WTC11 (cell line): ENCODE data around the gene NDST4. TPM values are rescaled to one million over a fixed set of nuclear protein-coding genes. Genes with fewer than 3 reads are reported as not detected.

Experiments used
- ATAC-seq: fragments of 200-7000 bp; cut with Tn5 transposase; 2 replicates; pipeline ENCODE4 v1.10.0; 2021; ENCODE audit warnings: mild to moderate bottlenecking, moderate library complexity
- CTCF ChIA-PET: fragments of 300-600 bp; sonication (Branson Sonifier 250); formaldehyde crosslinking; loops from one replicate; lab custom pipeline; 2021; ENCODE audit warnings: antibody characterized with exemption; lab: Charles Lee
- POLR2A ChIA-PET: fragments of 350-600 bp; sonication (Branson Sonifier 250); formaldehyde crosslinking; loops from one replicate; lab custom pipeline; 2021; ENCODE audit warnings: antibody characterized with exemption; lab: Charles Lee
- DNase-seq: peaks from one replicate; pipeline ENCODE4 v3.0.0; 2021; ENCODE audit warnings: low spot score
- H3K27ac Mint-ChIP-seq: 2 replicates; pipeline ENCODE4 v1.8.0; 2021; ENCODE audit warnings: mixed read lengths
- H3K27me3 Mint-ChIP-seq: 2 replicates; pipeline ENCODE4 v1.8.0; 2021; ENCODE audit warnings: low read depth, mild to moderate bottlenecking, moderate library complexity, mixed read lengths
- H3K36me3 Mint-ChIP-seq: 2 replicates; pipeline ENCODE4 v1.8.0; 2021; ENCODE audit warnings: mixed read lengths
- H3K4me1 Mint-ChIP-seq: 2 replicates; pipeline ENCODE4 v1.8.0; 2022; ENCODE audit warnings: mixed read lengths
- H3K4me3 Mint-ChIP-seq: 2 replicates; pipeline ENCODE4 v1.8.0; 2021; ENCODE audit warnings: mild to moderate bottlenecking, moderate library complexity, mixed read lengths
- H3K9me3 Mint-ChIP-seq: 2 replicates; pipeline ENCODE4 v1.8.0; 2021; ENCODE audit warnings: mixed read lengths
- CBFB ChIP-seq: sonication (generic); formaldehyde crosslinking; IDR thresholded peaks from 2 replicates; pipeline ENCODE4 v1.8.1; 2022; ENCODE audit warnings: mild to moderate bottlenecking, low read depth, missing genetic modification reagents
- FOXJ3 ChIP-seq: sonication (generic); formaldehyde crosslinking; IDR thresholded peaks from 2 replicates; pipeline ENCODE4 v1.9.0; 2021; ENCODE audit warnings: missing genetic modification reagents, mild to moderate bottlenecking, borderline replicate concordance
- FOXP1 ChIP-seq: sonication (generic); formaldehyde crosslinking; IDR thresholded peaks from 2 replicates; pipeline ENCODE4 v1.8.0; 2022; ENCODE audit warnings: missing genetic modification reagents, mild to moderate bottlenecking, moderate library complexity, borderline replicate concordance
- IRF2 ChIP-seq: sonication (generic); formaldehyde crosslinking; IDR thresholded peaks from 2 replicates; pipeline ENCODE4 v1.8.0; 2022; ENCODE audit warnings: low read depth, missing genetic modification reagents, borderline replicate concordance
- JAZF1 ChIP-seq: fragments of 250-450 bp; sonication (Bioruptor Pico); IDR thresholded peaks from 2 replicates; pipeline ENCODE4 v1.9.0; 2021; ENCODE audit warnings: moderate library complexity, mild to moderate bottlenecking, inconsistent platforms
- NFATC4 ChIP-seq: fragments of 250-450 bp; sonication (Bioruptor Pico); IDR thresholded peaks from 2 replicates; pipeline ENCODE4 v1.9.0; 2021; ENCODE audit warnings: mild to moderate bottlenecking
- SP1 ChIP-seq: sonication (generic); formaldehyde crosslinking; conservative IDR thresholded peaks from 2 replicates; pipeline ENCODE4 v1.8.1; 2022; ENCODE audit warnings: missing genetic modification reagents
- TCF7 ChIP-seq: sonication (generic); formaldehyde crosslinking; IDR thresholded peaks from 2 replicates; pipeline ENCODE4 v1.8.0; 2022; ENCODE audit warnings: mild to moderate bottlenecking, low read depth, missing genetic modification reagents, moderate library complexity
- total RNA-seq: library from RNA; stranded (reverse); gene quantifications from 3 replicates; pipeline ENCODE4 v1.2.3, GENCODE V29; 2021
- TF ChIP-seq, protein P1 (sequence below): sonication (generic); formaldehyde crosslinking; IDR thresholded peaks from 2 replicates; pipeline ENCODE4 v1.8.1; 2023; ENCODE audit warnings: mild to moderate bottlenecking, missing genetic modification reagents, borderline replicate concordance
- TF ChIP-seq, protein P2 (sequence below): sonication (generic); formaldehyde crosslinking; IDR thresholded peaks from 2 replicates; pipeline ENCODE4 v1.8.0; 2023; ENCODE audit warnings: missing genetic modification reagents
- TF ChIP-seq, protein P3 (sequence below): fragments of 250-450 bp; sonication (Bioruptor Pico); IDR thresholded peaks from 2 replicates; pipeline ENCODE4 v1.9.0; 2021; ENCODE audit warnings: mild to moderate bottlenecking, borderline replicate concordance
- TF ChIP-seq, protein P4 (sequence below): sonication (generic); formaldehyde crosslinking; IDR thresholded peaks from 2 replicates; pipeline ENCODE4 v1.8.1; 2022; ENCODE audit warnings: low read depth, mild to moderate bottlenecking, moderate library complexity, missing genetic modification reagents, borderline replicate concordance
- TF ChIP-seq, protein P5 (sequence below): sonication (generic); formaldehyde crosslinking; IDR thresholded peaks from 2 replicates; pipeline ENCODE4 v1.8.1; 2022; ENCODE audit warnings: mild to moderate bottlenecking, missing genetic modification reagents, moderate library complexity, borderline replicate concordance
- TF ChIP-seq, protein P6 (sequence below): fragments of 250-450 bp; sonication (Bioruptor Pico); conservative IDR thresholded peaks from 2 replicates; pipeline ENCODE4 v1.9.0; 2021; ENCODE audit warnings: mild to moderate bottlenecking
- TF ChIP-seq, protein P7 (sequence below): sonication (generic); formaldehyde crosslinking; IDR thresholded peaks from 2 replicates; pipeline ENCODE4 v1.8.1; 2023; ENCODE audit warnings: mild to moderate bottlenecking, missing genetic modification reagents, moderate library complexity
- TF ChIP-seq, protein P8 (sequence below): sonication (generic); formaldehyde crosslinking; IDR thresholded peaks from 2 replicates; pipeline ENCODE4 v1.8.0; 2022; ENCODE audit warnings: mild to moderate bottlenecking, missing genetic modification reagents

NDST4 gene
- total RNA-seq, 1 experiment from 2014 or later, result not detected

DNA sequence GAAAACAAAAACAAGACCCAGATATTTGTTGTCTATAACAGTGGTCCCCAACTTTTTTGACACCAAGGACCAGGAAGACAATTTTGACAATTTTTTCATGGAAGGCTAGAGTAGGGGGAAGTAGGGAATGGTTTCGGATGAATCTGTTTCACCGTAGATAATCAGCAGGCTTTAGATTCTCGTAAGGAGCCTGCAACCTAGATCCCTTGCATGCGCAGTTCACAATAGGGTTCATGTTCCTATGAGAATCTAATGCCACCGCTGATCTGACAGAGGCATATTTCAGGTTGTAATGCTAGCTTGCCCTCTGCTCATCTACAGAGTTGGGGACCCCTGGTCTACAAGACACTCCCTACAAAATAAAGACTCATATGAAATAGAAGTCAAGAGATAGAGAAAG lies 229.8 kb downstream of the NDST4 start (continued):
- TF ChIP-seq, protein P1, sequence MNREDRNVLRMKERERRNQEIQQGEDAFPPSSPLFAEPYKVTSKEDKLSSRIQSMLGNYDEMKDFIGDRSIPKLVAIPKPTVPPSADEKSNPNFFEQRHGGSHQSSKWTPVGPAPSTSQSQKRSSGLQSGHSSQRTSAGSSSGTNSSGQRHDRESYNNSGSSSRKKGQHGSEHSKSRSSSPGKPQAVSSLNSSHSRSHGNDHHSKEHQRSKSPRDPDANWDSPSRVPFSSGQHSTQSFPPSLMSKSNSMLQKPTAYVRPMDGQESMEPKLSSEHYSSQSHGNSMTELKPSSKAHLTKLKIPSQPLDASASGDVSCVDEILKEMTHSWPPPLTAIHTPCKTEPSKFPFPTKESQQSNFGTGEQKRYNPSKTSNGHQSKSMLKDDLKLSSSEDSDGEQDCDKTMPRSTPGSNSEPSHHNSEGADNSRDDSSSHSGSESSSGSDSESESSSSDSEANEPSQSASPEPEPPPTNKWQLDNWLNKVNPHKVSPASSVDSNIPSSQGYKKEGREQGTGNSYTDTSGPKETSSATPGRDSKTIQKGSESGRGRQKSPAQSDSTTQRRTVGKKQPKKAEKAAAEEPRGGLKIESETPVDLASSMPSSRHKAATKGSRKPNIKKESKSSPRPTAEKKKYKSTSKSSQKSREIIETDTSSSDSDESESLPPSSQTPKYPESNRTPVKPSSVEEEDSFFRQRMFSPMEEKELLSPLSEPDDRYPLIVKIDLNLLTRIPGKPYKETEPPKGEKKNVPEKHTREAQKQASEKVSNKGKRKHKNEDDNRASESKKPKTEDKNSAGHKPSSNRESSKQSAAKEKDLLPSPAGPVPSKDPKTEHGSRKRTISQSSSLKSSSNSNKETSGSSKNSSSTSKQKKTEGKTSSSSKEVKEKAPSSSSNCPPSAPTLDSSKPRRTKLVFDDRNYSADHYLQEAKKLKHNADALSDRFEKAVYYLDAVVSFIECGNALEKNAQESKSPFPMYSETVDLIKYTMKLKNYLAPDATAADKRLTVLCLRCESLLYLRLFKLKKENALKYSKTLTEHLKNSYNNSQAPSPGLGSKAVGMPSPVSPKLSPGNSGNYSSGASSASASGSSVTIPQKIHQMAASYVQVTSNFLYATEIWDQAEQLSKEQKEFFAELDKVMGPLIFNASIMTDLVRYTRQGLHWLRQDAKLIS (CRISPR knock-in tag), result no peak
- TF ChIP-seq NFATC4 (CRISPR knock-in tag) (no peak), TCF7 (CRISPR knock-in tag) (no peak)
- TF ChIP-seq, protein P2, sequence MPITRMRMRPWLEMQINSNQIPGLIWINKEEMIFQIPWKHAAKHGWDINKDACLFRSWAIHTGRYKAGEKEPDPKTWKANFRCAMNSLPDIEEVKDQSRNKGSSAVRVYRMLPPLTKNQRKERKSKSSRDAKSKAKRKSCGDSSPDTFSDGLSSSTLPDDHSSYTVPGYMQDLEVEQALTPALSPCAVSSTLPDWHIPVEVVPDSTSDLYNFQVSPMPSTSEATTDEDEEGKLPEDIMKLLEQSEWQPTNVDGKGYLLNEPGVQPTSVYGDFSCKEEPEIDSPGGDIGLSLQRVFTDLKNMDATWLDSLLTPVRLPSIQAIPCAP (CRISPR knock-in tag), result no peak
- TF ChIP-seq, all 79 proteins: peak for 0

DNA sequence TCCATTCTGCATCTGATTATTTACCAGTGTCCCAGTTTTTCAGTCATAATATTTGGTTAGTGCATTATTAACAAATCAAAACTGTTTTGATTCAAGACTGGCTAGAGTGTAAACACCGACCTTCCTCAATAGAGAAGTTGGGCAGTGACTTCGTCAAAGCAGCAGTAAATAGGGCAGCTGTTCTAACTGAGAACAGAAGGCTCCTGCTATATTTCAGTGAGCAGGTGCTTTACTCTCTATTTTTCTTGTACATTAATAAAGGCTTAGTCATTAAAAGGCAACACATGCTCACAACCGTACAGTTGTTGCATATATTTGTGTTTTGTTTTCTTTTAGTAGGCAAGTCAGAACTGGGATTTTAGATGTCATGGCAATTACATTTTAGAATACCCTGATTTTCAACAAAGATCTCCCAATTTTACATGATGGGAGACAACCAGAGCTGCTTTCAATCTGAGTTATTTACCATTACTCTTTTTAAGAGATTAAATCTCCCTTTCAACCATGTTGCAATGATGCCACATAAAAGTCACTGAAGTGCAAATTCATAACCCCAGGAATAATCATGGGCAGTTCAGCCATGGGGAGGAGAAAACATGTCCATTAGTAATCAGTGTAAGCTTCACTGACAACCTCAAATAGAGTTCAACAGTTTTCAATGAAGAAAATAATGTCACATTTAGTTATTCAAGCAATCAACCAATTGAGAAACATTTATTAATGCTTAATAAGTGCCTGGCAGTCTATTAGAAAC lies 233.3 kb downstream of the NDST4 start:
- Mint-ChIP-seq H3K4me3 (no peak overlapping the region), H3K9me3 (no peaks in the 10 kb centered on the region), H3K27ac (no peak overlapping the region), H3K27me3 (no peaks in the 10 kb centered on the region), H3K36me3 (no peaks in the 10 kb centered on the region), H3K4me1 (peaks cover 6% of the 10 kb centered on the region)
- DNase-seq, result no peak
- ChIA-PET CTCF (no interaction called here), POLR2A (no interaction called here)
- no peak for ATAC-seq
- TF ChIP-seq, protein P3, sequence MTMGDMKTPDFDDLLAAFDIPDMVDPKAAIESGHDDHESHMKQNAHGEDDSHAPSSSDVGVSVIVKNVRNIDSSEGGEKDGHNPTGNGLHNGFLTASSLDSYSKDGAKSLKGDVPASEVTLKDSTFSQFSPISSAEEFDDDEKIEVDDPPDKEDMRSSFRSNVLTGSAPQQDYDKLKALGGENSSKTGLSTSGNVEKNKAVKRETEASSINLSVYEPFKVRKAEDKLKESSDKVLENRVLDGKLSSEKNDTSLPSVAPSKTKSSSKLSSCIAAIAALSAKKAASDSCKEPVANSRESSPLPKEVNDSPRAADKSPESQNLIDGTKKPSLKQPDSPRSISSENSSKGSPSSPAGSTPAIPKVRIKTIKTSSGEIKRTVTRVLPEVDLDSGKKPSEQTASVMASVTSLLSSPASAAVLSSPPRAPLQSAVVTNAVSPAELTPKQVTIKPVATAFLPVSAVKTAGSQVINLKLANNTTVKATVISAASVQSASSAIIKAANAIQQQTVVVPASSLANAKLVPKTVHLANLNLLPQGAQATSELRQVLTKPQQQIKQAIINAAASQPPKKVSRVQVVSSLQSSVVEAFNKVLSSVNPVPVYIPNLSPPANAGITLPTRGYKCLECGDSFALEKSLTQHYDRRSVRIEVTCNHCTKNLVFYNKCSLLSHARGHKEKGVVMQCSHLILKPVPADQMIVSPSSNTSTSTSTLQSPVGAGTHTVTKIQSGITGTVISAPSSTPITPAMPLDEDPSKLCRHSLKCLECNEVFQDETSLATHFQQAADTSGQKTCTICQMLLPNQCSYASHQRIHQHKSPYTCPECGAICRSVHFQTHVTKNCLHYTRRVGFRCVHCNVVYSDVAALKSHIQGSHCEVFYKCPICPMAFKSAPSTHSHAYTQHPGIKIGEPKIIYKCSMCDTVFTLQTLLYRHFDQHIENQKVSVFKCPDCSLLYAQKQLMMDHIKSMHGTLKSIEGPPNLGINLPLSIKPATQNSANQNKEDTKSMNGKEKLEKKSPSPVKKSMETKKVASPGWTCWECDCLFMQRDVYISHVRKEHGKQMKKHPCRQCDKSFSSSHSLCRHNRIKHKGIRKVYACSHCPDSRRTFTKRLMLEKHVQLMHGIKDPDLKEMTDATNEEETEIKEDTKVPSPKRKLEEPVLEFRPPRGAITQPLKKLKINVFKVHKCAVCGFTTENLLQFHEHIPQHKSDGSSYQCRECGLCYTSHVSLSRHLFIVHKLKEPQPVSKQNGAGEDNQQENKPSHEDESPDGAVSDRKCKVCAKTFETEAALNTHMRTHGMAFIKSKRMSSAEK (CRISPR knock-in tag), result no peak
- no peak for TF ChIP-seq FOXP1 (CRISPR knock-in tag)
- TF ChIP-seq SP1, result no peak
- no peak for TF ChIP-seq JAZF1 (CRISPR knock-in tag)
- TF ChIP-seq, protein P2 (CRISPR knock-in tag), result no peak
- TF ChIP-seq, protein P4, sequence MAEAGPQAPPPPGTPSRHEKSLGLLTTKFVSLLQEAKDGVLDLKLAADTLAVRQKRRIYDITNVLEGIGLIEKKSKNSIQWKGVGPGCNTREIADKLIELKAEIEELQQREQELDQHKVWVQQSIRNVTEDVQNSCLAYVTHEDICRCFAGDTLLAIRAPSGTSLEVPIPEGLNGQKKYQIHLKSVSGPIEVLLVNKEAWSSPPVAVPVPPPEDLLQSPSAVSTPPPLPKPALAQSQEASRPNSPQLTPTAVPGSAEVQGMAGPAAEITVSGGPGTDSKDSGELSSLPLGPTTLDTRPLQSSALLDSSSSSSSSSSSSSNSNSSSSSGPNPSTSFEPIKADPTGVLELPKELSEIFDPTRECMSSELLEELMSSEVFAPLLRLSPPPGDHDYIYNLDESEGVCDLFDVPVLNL (CRISPR knock-in tag), result no peak
- TF ChIP-seq, protein P5, sequence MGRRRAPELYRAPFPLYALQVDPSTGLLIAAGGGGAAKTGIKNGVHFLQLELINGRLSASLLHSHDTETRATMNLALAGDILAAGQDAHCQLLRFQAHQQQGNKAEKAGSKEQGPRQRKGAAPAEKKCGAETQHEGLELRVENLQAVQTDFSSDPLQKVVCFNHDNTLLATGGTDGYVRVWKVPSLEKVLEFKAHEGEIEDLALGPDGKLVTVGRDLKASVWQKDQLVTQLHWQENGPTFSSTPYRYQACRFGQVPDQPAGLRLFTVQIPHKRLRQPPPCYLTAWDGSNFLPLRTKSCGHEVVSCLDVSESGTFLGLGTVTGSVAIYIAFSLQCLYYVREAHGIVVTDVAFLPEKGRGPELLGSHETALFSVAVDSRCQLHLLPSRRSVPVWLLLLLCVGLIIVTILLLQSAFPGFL (CRISPR knock-in tag), result no peak
- TF ChIP-seq, protein P6, sequence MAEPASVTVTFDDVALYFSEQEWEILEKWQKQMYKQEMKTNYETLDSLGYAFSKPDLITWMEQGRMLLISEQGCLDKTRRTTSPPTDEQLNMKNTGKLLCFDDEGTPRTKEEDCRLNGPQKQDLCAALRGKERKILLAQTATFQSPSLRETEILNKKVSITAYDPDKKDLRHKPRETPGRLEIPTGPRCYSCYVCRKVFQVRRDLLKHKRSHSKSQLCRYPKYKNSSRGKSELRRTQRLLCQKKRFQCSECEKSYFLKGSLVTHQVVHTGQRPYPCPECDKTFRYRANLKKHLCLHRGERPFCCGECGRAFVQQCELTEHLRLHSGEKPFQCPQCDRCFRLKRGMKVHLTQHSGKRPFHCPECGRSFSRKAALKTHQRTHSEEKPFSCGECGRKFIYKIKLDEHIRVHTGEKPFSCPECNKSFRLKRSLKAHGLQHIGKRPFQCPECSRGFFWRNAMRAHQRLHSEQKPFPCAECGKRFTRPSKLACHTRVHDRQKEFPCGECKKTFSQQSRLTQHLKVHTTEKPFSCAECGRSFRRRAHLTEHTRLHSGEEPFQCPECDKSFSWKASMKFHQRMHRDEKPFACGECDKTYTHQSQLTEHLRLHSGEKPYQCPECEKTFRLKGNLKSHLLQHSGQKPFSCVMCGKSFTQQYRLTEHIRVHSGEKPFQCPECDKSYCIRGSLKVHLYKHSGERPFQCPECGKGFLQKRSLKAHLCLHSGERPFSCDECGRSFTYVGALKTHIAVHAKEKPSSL (CRISPR knock-in tag), result no peak
- no peak for TF ChIP-seq IRF2 (CRISPR knock-in tag)
- no peak for TF ChIP-seq CBFB (CRISPR knock-in tag)
- no peak for TF ChIP-seq FOXJ3 (CRISPR knock-in tag)
- TF ChIP-seq, protein P7, sequence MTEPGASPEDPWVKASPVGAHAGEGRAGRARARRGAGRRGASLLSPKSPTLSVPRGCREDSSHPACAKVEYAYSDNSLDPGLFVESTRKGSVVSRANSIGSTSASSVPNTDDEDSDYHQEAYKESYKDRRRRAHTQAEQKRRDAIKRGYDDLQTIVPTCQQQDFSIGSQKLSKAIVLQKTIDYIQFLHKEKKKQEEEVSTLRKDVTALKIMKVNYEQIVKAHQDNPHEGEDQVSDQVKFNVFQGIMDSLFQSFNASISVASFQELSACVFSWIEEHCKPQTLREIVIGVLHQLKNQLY (CRISPR knock-in tag), result no peak
- TF ChIP-seq, protein P8, sequence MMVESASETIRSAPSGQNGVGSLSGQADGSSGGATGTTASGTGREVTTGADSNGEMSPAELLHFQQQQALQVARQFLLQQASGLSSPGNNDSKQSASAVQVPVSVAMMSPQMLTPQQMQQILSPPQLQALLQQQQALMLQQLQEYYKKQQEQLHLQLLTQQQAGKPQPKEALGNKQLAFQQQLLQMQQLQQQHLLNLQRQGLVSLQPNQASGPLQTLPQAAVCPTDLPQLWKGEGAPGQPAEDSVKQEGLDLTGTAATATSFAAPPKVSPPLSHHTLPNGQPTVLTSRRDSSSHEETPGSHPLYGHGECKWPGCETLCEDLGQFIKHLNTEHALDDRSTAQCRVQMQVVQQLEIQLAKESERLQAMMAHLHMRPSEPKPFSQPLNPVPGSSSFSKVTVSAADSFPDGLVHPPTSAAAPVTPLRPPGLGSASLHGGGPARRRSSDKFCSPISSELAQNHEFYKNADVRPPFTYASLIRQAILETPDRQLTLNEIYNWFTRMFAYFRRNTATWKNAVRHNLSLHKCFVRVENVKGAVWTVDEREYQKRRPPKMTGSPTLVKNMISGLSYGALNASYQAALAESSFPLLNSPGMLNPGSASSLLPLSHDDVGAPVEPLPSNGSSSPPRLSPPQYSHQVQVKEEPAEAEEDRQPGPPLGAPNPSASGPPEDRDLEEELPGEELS, result no peak
- TF ChIP-seq TCF7 (CRISPR knock-in tag), result no peak
